DOHH2 (cell line): ENCODE data around the gene BOD1L1.
A peak's percentile ranks its signal among the peaks of the same experiment; 100 is the strongest.

Source experiments
- H3F3A ChIP-seq: fragments of 200-600 bp; sonication (generic), shearing (Covaris generic); 2 replicates; pipeline ENCODE4 v1.6.0; 2016; ENCODE audit warnings: antibody characterized with exemption, mild to moderate bottlenecking; ENCODE audit not compliant: control insufficient read depth, insufficient read depth
- H3K27ac ChIP-seq: fragments of 200-600 bp; sonication (generic); 2 replicates; pipeline ENCODE4 v1.5.1; 2014; ENCODE audit warnings: low read depth, mild to moderate bottlenecking, low read length, moderate library complexity
- H3K27me3 ChIP-seq: fragments of 200-600 bp; sonication (generic); 2 replicates; pipeline ENCODE4 v1.6.1; 2014; ENCODE audit warnings: mild to moderate bottlenecking, low read length, mixed read lengths; ENCODE audit not compliant: control insufficient read depth
- H3K36me3 ChIP-seq: fragments of 200-600 bp; sonication (generic); 2 replicates; pipeline ENCODE4 v1.6.1; 2014; ENCODE audit warnings: mild to moderate bottlenecking, low read length, moderate library complexity, mixed read lengths; ENCODE audit not compliant: control insufficient read depth
- H3K4me1 ChIP-seq: fragments of 200-600 bp; sonication (generic); 2 replicates; pipeline ENCODE4 v1.6.1; 2014; ENCODE audit warnings: mild to moderate bottlenecking, low read length, mixed read lengths; ENCODE audit not compliant: control insufficient read depth
- H3K4me2 ChIP-seq: fragments of 200-600 bp; sonication (generic); 2 replicates; pipeline ENCODE4 v1.6.0; 2014; ENCODE audit warnings: mild to moderate bottlenecking, low read length, moderate library complexity
- H3K4me3 ChIP-seq: fragments of 200-600 bp; sonication (generic); 2 replicates; pipeline ENCODE4 v1.5.1; 2014; ENCODE audit warnings: mild to moderate bottlenecking, low read length, mixed read lengths
- H3K79me2 ChIP-seq: fragments of 200-600 bp; sonication (generic); 2 replicates; pipeline ENCODE4 v1.6.1; 2014; ENCODE audit warnings: mild to moderate bottlenecking, low read length, mixed read lengths; ENCODE audit not compliant: control insufficient read depth
- H3K9me2 ChIP-seq: fragments of 200-600 bp; sonication (generic); replicated peaks from 2 replicates; pipeline ENCODE4 v1.6.1; 2014; ENCODE audit warnings: mild to moderate bottlenecking, low read length, mixed read lengths; ENCODE audit not compliant: control insufficient read depth
- H3K9me3 ChIP-seq: fragments of 200-600 bp; sonication (generic); 2 replicates; pipeline ENCODE4 v1.6.1; 2014; ENCODE audit warnings: antibody characterized with exemption, low read length, mixed read lengths; ENCODE audit not compliant: control insufficient read depth, insufficient read depth
- H4K20me1 ChIP-seq: fragments of 200-600 bp; sonication (generic); 2 replicates; pipeline ENCODE4 v1.6.0; 2014; ENCODE audit warnings: low read depth, mild to moderate bottlenecking, antibody characterized with exemption, low read length, moderate library complexity; ENCODE audit not compliant: control insufficient read depth, insufficient read depth
- CTCF ChIP-seq: fragments of 200-600 bp; sonication (generic); IDR thresholded peaks from one replicate; pipeline ENCODE4 v1.5.1; 2014; ENCODE audit warnings: antibody characterized with exemption, mild to moderate bottlenecking, low read depth, low read length; ENCODE audit not compliant: poor library complexity, severe bottlenecking
- EZH2phosphoT487 ChIP-seq: fragments of 200-600 bp; sonication (generic); IDR thresholded peaks from 2 replicates; pipeline ENCODE4 v1.6.1; 2017; ENCODE audit warnings: borderline replicate concordance, mild to moderate bottlenecking, antibody characterized with exemption, low read length, moderate library complexity, mixed read lengths

BOD1L1 gene

GRCh38 chr4:13627178-13627605 is 333 bp downstream of the BOD1L1 start:
- Histone ChIP-seq H3F3A (peaks cover 5% of the 10 kb centered on the region; the same call in 1 of the 2 replicates), H4K20me1 (no peaks in the 10 kb centered on the region), H3K4me2 (peak overlapping the region; percentile 80), H3K9me2 (no peaks in the 10 kb centered on the region), H3K27ac (peak overlapping the region; percentile 55), H3K4me3 (peak overlapping the region; percentile 89), H3K79me2 (peaks cover 59% of the 10 kb centered on the region), H3K27me3 (no peaks in the 10 kb centered on the region), H3K4me1 (peaks cover 19% of the 10 kb centered on the region), H3K9me3 (no peaks in the 10 kb centered on the region), H3K36me3 (peaks cover 16% of the 10 kb centered on the region)
- no peak for TF ChIP-seq CTCF

GRCh38 chr4:13626492-13627177 is 890 bp downstream of the BOD1L1 start:
- Histone ChIP-seq H3K27ac (no peak overlapping the region), H3F3A (peaks cover 5% of the 10 kb centered on the region; the same call in 1 of the 2 replicates), H3K4me1 (peaks cover 19% of the 10 kb centered on the region), H3K9me2 (no peaks in the 10 kb centered on the region), H3K27me3 (no peaks in the 10 kb centered on the region), H3K9me3 (no peaks in the 10 kb centered on the region), H3K79me2 (peaks cover 64% of the 10 kb centered on the region), H4K20me1 (no peaks in the 10 kb centered on the region), H3K4me2 (peak overlapping the region; percentile 77), H3K4me3 (peak overlapping the region; percentile 89), H3K36me3 (peaks cover 16% of the 10 kb centered on the region)
- TF ChIP-seq CTCF: no peak

GRCh38 chr4:13618212-13618806 is 9.2 kb downstream of the BOD1L1 start:
- TF ChIP-seq EZH2phosphoT487 (no peak), CTCF (no peak)
- peaks cover 37% of the 10 kb centered on the region for H3K4me1 ChIP-seq
- peaks cover 56% of the 10 kb centered on the region for H3K36me3 ChIP-seq
- no peaks in the 10 kb centered on the region for H3K9me3 ChIP-seq
- H3K4me3 ChIP-seq: no peak overlapping the region
- peaks cover 62% of the 10 kb centered on the region for H3K79me2 ChIP-seq
- H3K27ac ChIP-seq: no peak overlapping the region
- H4K20me1 ChIP-seq: no peaks in the 10 kb centered on the region
- H3F3A ChIP-seq: 0 out of 2 replicates have a peak, but pooled peaks cover 3% of the 10 kb centered on the region
- H3K9me2 ChIP-seq: no peaks in the 10 kb centered on the region
- H3K4me2 ChIP-seq: no peak overlapping the region
- no peaks in the 10 kb centered on the region for H3K27me3 ChIP-seq
